AG09309 (cell line): Measurements from ENCODE around the gene CD302.

ENCODE experiments used
- DNase-seq: peaks from one replicate; pipeline ENCODE4 v3.0.0-alpha.2; 2010; ENCODE audit warnings: low read depth
- H3K4me3 ChIP-seq: 2 replicates; pipeline ENCODE4 v1.5.1; 2011; ENCODE audit warnings: mild to moderate bottlenecking, low read depth, low read length, moderate library complexity; ENCODE audit not compliant: control insufficient read depth
- CTCF ChIP-seq: IDR thresholded peaks from 2 replicates; pipeline ENCODE4 v1.5.1; 2011; ENCODE audit warnings: mild to moderate bottlenecking, low read depth, low read length, inconsistent platforms; ENCODE audit not compliant: insufficient read depth, control insufficient read depth; ENCODE audit errors: missing control alignments

The CD302 gene

GRCh38 chr2:159797543-159798375 lies at the start of gene CD302:
Gene CD302, minus strand, starts transcription at chr2:159798208. Its CDS starts 10 bp downstream, at chr2:159798198.
- no peak for DNase-seq
- H3K4me3 ChIP-seq: peak within 1 kb of the TSS; percentile 67
- TF ChIP-seq CTCF: no peak

- TF ChIP-seq CTCF: no peak
- no peak overlapping the region for H3K4me3 ChIP-seq
- DNase-seq: no peak
Observed at GRCh38 chr2:159846564-159846963, 48.6 kb upstream of the CD302 start.

- no peak overlapping the region for H3K4me3 ChIP-seq
- TF ChIP-seq CTCF: no peak
- DNase-seq: no peak
Observed at GRCh38 chr2:159840616-159841015, 42.6 kb upstream of the CD302 start.

- no peak for TF ChIP-seq CTCF
- no peak for DNase-seq
- no peak overlapping the region for H3K4me3 ChIP-seq
Observed at GRCh38 chr2:159832858-159833257, 34.9 kb upstream of the CD302 start.

GRCh38 chr2:159832026-159832425 lies 34.0 kb upstream of the CD302 start:
- no peak for TF ChIP-seq CTCF
- DNase-seq: no peak
- H3K4me3 ChIP-seq: no peak overlapping the region

- no peak for TF ChIP-seq CTCF
- DNase-seq: no peak
- no peak overlapping the region for H3K4me3 ChIP-seq
Observed at GRCh38 chr2:159829376-159829775, 31.4 kb upstream of the CD302 start.
